ENCODE results near the gene WDR54.

GRCh38 chr2:74391209-74391579 is 30.3 kb upstream of the WDR54 start:
- TF ChIP-seq CTCF (IDR thresholded peaks at IDR 0.05) (no peak), POLR2A (IDR thresholded peaks at IDR 0.05) (no peak)

All from heart left ventricle (tissue), 13 donors.